CMK (cell line): Measurements from ENCODE around the gene ZBTB24.
"Not testable (repeated sequence)": the region's sequence is repeated elsewhere in the genome, so short reads cannot be mapped to it uniquely, and the experiment has no call there.

Experiments
- DNase-seq: peaks from one replicate; pipeline ENCODE4 v3.0.0-alpha.2; 2010; ENCODE audit warnings: low read depth

ZBTB24 gene

DNA sequence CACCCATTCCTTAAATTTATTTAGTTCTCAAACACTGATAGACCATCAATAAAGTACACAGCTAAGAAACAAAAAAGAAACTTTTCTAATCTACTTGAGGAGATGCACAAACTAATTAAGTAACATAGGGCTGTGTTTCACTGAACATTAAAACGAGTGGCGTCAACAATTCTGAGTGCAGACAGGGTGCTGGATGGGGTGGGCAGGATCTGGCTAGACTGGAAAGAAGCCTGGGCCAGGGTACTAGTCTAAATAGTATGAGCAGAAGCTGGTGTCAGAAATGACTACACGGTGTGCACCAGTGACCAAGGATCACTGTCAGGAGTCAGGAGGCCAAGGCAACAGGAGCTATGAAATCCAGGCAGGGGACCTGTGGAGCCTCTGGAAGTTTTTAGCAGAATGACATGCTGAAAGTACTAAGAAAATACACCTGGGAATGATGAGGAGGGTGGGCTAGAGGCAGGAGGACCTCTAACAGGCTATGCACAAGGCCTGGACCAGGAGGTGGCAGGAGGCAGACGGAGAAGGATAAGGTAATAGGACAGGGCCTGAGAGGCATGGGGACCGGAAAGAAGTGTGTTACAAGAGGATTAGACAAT lies 13.3 kb downstream of the ZBTB24 start:
- DNase-seq = no peak

DNA sequence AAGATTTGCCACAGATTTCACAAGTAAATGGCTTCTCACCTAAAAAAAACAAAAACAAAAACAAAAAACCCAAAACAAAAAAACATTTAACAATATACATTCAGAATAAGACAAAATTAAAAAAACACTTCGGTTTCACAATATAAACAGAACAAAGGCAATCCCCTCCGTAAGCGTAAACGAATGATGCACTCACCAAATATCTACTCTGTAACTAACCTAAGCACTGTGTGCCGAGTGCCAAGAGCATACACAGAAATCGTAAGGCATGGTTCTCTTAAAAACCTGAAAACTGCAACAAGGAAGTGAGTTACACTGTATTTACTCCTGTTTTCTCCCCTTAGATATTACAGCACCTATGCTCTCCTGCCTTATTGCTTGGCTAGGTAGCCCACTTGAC lies 15.3 kb downstream of the ZBTB24 start:
- no peak for DNase-seq

DNA sequence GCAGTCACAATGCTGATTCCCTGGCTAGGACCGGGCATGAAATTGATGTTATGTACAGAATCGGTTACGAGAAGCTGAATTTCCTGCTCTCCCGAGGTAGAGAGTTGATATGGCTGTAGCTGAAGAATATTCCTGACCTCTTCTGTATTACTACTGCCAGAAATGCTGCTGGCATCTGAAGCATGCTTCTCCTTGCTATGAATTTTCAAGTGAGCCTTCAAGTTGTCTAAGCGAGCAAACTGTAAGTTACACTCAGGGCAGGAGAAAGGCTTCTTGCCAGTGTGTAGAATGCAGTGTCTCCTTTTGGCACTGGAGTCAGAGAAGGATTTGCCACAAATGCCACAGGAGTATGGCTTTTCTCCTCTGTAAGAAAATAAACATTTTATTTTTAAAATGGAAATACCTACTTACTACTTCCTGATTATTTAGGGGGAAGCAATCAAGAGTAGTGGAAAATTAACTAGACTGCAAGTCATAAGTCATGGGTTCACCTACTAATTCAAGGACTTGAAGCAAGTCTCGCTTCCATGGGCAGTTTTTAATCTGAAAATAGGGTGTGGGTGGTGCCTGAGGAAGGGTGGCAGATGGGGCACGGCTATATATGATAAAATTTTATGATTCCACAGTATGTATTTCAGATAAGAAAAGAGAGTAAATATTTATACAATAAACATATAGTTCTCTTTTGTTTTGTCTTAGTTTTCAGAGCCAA lies 16.7 kb downstream of the ZBTB24 start:
- no peak for DNase-seq

DNA sequence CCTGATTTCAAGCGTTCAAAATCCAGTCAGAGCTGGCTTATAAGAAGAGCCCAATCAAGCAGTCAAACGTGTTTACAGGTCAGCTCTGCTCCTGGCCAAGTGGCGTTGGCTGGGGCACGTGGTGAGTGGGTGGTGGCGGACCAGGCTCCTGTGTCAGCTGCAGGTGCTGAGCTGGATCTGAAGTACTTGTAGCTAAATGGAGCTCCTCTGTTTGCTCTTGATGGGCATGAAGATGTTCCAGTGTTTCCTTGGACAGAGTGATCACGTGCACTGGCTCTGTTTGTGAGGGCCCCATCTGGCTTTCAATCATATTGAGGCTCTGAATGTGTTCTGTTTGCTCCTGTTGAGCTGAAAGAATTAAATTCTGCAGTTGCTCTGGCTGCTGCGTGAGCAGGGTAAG lies 17.2 kb downstream of the ZBTB24 start:
- no peak for DNase-seq

DNA sequence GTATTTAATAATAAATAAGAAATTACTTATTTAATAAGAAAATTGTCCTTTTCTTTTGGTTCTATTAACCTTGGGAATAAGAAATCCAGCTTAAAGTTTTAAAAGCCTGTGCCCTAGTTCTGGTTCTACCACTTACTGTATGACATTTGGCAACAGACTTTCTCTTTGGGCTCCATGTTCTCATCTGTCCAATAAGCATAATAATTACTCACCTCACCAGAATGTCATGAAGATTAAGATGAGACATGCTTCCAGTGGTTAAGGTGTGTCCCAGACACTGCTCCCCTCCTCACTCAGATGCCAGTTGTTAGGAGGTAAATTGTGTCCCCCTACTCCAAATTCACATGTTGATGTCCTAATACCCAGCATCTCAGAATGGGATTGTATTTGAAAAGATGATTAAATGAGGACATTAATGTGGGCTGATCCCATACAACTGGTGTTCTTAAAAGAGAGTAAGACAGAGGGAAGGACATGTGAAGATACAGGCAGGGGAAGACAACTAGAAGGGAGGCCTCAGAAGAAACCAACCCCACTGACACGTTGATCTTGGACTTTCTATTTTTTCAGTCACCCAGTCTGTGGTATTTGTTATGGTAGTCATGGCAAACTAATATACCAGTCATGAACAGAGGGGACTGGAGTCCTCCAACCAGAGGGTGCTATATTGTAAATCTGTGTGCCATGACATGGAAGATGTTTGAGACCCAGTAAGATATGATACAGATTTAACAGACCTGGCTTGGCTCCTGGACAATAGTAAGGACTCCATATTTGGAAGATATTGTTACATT lies 21.1 kb downstream of the ZBTB24 start:
- no peak for DNase-seq

DNA sequence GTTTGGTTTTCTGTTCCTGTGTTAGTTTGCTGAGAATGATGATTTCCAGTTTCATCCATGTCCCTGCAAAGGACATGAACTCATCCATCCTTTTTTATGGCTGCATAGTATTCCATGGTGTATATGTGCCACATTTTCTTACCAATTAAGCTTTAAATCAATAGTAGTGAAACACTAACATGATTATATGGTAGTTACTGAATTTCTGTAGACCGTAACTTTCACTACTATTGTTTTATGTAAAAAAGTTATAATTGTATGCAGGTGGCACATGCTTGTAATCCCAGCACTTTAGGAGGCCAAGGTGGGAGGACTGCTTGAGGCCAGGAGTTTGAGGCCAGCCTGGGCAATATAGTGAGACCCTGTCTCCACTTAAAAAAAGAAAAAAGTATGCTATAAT lies 21.8 kb downstream of the ZBTB24 start:
- DNase-seq = not testable (repeated sequence)

DNA sequence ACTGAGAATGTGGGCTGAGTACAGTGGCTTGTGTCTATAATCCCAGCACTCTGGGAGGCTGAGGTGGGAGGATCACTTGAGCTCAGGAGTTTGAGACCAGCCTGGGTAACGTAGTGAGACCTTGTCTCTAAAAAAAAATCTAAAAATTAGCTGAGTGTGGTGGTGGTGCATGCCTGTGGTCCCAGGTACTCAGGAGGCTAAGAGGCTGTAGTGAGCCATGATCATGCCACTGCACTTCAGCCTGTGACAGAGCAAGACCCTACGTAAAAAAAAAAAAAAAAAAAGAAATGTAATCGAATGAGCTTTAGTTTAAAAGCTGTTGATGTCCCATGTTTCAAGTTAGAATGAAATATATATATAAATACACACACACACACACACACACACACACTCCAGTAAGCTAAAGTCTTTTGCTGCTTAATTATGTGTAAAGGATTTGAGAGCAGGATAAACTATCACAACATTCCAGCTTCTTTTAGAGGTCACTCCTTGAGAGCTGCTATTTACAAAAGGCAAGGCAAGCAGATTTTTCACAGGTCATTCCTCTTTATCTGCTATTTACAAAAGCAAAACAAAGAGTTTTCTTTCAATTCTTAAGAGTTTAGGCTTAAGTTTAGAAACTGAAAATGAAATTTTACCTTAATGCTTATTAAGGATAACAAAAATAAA lies 22.7 kb downstream of the ZBTB24 start:
- no peak for DNase-seq

DNA sequence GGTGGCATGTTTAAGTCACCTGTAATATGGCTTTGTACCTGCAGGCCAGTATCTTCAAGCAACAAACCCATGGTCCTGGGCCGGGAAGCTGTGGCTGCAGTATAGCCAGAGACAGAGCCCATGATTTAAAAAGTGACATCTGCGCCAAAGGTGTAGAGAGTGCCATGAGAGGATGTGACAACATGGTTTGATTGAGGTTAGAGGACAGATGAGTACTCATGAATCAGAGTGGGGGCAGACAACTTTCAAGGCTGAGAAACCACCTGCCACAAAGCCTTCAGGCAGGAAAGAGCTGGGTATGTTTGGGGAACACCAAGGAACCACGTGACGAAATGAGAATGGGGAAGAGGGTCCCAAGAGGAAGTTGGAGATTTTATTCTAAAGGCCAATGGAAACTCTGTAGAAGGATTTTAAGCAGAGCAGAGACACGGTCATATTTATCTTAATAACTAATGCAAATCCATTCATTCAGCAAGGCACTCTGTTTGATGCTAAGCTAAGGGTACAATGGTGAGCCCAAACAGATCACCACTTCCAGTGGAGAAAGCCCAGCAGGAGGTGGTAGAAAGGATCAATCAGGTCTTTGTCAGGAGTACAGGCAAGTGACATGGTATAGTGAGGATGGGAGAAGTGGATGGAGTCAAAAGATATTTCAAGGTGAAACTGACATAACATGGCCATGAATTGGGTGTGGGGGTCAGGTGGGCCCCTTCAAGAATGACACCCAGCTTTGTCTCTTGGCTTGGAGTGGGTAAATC lies 24.1 kb downstream of the ZBTB24 start:
- no peak for DNase-seq

DNA sequence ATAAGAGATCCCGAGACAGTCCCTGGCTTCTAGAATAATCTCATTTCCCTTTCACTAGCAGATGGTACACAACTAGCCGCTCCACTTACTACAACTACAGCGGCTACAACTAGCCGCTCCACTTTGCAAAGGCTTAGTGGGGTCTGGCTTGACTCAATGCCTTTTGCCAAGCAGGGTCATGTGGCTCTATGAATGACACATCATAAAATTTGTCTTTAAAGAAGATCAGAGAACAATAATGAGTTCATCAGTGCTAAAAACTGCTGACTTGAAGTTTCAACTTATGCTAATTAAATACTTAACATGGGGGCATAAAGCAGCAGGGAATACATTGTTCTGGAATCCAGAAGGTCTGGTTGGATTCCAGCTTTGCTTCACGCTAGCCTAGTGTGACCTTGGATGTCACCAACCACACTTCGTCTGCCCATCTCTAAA lies 25.4 kb downstream of the ZBTB24 start:
- no peak for DNase-seq

DNA sequence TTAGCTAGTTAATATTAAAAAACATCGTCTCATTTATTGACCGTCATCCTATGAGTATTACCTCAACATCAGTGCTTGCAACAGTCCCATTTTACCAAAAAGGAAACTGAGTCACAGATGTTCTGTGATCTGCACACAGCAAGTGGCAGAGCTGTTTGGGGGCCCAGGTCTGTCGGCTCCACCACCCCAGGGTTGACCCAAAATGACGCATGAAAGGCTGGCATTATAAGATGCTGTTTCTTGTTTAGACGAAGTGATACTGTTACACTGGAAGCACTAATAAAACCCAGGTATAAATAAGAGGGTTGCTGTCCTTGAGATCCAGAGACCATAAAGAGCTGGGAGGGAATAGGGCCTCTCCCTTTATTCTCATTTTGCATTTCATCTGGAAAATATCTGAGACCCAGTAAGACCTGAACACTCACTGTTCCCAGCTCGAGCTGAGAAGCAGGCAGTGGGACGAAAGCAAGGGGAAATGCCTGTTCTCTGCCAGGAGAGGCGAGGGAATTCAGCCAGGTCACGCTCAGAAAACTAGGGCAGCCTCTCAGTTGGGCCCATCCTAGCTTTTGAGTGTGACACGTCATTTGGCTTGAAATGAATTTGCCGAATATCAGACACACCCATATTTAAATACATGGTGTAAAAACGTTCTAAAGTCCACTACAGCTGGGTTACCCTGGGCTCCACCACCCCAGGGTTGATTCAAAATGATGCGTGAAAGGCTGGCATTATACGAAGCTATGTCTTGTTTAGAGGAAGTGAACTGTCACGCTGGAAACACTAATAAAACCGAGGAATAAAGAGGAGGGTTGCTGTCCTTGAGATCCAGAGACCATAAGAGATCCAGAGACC lies 26.1 kb downstream of the ZBTB24 start:
- DNase-seq = no peak

DNA sequence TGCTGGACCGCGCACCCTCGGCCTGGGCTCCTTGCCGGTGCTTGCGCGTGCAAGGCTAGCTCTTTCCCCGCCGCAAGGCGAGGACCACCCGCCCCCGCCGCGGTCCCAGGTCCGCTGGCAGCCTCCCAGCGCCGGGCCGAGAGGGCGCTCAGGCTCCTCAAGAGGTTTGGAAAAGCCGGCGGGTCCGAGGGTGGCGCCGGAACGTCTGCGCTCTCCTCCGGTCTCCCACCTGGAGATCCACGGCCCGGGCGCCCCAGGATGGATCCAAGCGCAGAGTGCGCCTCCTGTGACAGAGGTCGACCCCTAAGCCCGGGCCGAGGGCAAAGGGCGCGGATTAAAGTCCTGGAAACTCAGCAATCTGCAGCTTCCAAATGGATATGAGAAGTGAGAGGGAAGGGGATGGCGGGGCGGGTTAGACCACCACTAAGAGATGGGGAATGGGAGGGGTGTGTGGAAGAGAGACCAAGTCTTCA lies 26.9 kb downstream of the ZBTB24 start:
- DNase-seq = no peak

DNA sequence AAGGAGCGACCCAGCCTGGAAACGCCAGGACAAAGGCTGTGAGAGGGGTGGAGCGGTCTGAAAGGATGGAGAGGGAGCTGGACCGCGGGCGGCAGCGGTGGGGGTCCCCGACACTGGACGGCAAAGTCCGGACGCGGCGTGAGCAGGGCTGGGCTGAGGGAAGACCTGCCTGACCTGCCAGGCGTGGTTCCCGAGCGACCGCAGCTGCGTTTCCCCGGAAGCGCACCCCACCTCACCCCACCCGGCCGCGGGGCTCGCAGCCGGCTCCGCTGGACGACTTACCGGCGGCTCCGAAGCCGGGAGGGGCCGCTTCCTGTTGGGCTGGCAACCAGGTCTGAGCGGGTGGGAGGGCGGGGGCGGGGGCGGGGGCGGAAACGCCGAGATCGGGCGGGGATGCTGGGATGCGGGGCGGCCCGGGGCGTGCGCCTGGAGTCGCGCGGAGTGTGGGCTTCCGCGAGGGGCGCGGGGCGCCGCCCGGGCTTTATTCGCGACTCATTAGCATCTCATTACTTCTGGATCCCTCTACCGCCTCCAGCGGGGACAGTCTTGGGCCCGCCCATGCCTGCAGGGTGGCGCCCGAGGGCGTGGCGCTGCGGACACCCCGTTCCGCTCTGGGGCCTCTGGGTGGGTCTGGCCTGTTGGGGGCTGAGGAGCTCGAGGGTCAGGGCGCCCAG lies 27.4 kb downstream of the ZBTB24 start, which contains the start of gene MICAL1:
Gene MICAL1 (minus strand): TSS at position 336 of the 674 bp plus-strand sequence. CDS start 1,576 bp downstream, outside the sequence.
- DNase-seq = peak; percentile 48

DNA sequence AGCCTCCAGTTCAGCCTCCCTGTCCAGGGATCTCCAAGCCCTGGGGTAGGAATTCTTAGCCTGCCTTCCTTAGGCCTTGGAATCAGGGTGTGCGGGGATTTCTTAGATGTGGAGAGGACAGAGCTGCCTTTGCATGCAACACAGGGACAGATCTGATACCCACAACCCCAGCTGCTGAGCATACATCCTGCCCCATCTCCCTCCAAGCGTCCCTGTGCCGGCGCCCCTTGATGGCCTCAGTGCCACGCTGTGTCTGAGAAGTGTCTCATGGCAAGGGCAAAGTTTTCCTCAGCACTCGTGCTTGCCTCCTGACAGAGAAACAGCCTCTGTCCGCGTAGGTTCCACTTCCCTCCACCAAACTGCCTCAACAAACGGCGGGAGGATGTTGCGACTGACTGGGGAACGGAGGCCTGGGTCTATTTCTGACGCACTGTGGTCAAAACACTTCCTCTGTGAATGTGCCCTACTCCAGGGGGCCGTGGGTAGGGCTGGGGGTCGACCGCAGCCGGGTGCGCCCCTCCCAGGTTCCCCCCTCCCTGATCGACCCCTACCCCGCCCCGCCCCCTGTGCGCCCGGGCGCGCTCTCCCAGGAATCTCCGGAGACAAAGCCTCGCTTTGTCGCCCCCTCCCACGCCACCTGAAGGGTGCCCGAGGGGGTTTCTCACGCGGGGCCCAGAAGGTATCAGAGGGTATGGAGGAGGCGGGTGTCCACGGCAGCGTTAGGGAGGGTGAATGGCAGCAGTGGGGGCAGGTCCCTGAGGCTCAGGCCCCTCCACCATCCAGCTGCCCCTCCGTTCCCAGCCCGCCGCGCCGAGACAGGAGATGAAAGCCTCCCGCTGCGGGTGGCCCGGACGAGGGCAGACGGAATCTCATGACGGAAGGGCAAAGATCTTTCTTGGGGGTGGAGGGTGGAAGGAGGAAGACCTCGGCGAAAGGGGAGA lies 28.3 kb downstream of the ZBTB24 start:
- DNase-seq = peak; percentile 21

DNA sequence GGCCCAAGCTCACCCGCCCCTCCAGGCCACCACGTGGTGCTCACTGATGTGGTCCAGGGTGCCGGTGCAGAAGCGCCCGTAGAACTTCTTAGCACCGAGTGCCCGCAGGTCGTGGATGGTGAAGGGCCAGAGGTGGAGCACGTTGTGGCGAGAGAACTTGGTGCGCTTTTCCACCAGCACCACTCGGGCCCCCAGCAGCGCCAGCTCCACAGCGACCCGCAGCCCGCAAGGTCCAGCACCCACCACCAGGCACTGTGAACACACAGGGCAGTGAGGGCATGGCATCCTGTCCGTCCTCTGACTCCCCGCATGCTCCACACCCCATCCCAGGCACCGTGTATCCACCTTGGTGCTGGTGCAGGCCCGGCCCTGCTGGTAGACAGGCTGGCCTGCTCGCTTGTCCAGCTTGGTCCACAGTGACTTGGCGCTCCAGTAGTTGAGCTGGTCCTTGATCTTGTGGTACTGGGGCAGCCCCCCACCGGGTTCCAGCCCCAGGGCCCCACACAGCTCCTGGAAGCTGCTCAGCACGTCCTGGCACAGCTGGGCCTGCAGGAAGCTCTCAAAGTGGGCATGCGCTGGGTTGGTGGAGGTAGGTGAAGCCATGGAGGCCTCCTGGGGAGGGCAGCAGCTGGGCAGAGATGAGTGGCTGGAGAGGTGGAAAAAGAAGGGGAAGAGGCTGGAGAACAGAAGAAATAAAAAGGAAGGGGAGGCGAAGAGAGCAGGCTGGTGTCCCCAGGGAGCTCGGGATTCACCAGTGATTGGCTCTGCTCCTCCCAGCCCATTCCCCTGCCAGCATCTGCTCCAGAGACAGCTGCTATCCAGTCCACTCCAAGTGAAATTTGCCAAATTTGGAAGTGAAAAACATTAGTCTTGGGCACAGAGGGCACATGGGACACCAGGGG lies 29.2 kb downstream of the ZBTB24 start:
- DNase-seq = no peak

DNA sequence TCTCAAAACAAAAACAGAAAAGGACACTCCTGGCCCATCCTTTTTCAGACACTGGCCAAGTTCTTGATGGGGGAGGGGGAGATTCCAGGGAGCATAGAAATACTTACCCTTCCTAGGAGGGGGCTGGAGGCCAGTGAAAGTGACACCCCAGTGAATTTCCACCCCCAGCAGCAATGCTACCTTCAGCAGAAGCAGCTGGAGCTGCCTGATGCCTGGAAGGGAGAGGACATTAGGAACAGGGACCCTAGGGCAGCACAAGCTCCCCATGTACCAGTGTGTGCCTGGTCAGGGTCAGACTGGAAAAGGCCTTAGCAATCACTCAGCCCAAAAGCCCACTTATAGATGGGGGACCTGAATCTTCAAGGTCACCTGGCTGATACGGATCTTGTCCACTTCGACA lies 29.9 kb downstream of the ZBTB24 start:
- no peak for DNase-seq

DNA sequence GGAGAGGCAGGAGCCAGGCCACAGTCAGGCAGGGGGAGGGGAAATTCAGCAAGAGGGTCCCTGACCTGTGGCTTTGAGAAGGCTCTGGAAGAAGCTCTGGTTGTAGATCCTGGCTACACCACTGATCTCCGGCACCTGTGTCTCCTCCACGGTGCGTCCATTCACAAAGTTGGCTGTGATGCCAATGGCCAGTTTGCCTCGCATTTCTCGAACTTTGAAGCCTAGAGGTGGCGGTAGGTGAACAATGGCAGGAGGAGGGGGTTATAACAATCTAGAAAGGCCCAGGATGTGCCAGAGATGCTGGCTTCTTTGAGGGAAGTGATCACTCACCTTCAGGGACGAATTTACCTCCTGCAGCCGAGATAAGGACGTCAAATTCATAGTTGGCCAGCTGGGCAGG lies 30.8 kb downstream of the ZBTB24 start:
- DNase-seq = no peak

DNA sequence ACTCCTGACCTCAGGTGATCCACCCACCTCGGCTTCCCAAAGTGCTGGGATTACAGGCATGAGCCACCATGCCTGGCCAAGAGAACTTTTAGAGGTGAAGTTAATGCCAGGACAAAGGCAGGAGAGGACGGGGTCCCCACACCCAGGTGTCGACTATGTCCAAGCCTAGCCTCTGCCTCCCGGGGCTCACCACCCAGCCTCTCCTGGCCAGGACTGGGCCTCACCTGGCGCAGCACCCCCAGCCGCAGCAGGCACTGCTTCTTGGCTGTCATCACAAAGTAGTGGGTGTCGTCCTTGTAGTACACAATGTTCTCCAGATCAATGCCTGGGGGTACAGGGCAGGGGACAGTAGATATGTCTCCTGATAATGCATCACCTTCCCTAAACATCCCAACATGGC lies 31.6 kb downstream of the ZBTB24 start:
- DNase-seq = no peak

DNA sequence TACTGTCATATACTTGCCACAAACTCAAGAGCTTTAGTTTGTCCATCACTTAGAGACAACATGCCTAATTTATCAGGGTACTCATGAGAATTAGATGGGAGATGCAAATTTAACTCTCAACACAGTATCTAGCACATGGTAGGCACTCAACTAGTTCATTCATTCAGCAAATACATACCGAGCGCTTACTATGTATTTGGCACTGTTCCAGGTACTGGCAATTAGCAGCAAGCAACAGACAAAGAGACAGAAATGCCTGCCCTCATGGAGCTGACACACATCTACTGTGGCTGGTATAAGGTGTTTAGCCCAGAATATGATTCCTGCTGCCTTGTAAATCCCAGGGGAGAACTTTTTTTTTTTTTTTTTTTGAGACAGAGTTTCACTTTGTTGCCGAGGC lies 32.2 kb downstream of the ZBTB24 start:
- no peak for DNase-seq
